HepG2 (cell line): ENCODE measurements around the gene PARN. TPM values are rescaled to one million over a fixed set of nuclear protein-coding genes. Genes with fewer than 3 reads are reported as not detected.

Experiments
- ATAC-seq: fragments of 200-7000 bp; cut with Tn5 transposase; 3 replicates; pipeline ENCODE4 v1.9.1; 2020; ENCODE audit warnings: mild to moderate bottlenecking, moderate library complexity
- BruUV-seq: library from RNA; stranded (reverse); fragments of 400-500 nt; replicated peaks from 2 replicates; lab custom pipeline; 2021; lab: Mats Ljungman, UMichigan
- CTCF ChIA-PET: fragments of 300-600 bp; formaldehyde crosslinking; extraction: SDS; loops from one replicate; lab custom pipeline; 2021; ENCODE audit warnings: low total read pairs, inconsistent platforms, low intra/inter-chr PET ratio; lab: Yijun Ruan, JAX
- POLR2A ChIA-PET: fragments of 350-600 bp; sonication (Branson Sonifier 250); formaldehyde crosslinking; loops from one replicate; lab custom pipeline; 2020; ENCODE audit warnings: antibody characterized with exemption, inconsistent platforms; lab: Yijun Ruan, JAX
- DNase-seq: peaks from one replicate; pipeline ENCODE4 v3.0.0-alpha.2; 2015; ENCODE audit warnings: low spot score
- FAIRE-seq: peaks from 3 replicates; lab custom pipeline; 2011; peaks lifted over from hg19 to GRCh38; lab: Jason Lieb, UNC
- H2AFZ ChIP-seq: one replicate; pipeline ENCODE4 v1.6.1; 2011; ENCODE audit warnings: low read length, inconsistent platforms
- H3K27ac ChIP-seq: fragments of 300-600 bp; 3 replicates; pipeline ENCODE4 v1.8.0; 2011; ENCODE audit warnings: mixed run types, mild to moderate bottlenecking, mixed read lengths, low read length, inconsistent platforms; ENCODE audit not compliant: insufficient read depth; ENCODE audit errors: extremely low read length
- H3K27me3 ChIP-seq, 2 experiments: fragments of 200-600 bp in 1 of 2; 2 replicates in 1 of 2; 3 replicates in 1 of 2; pipeline versions ENCODE4 v1.6.0 to v1.8.0; 2011; ENCODE audit warnings: low read length in 2 of 2, mild to moderate bottlenecking in 2 of 2, moderate library complexity in 2 of 2, inconsistent platforms in 1 of 2; ENCODE audit not compliant: insufficient read depth in 2 of 2, control insufficient read depth in 1 of 2
- H3K36me3 ChIP-seq, 2 experiments: fragments of 200-600 bp in 1 of 2; replicated peaks in 1 of 2; 2 replicates in 1 of 2; 3 replicates in 1 of 2; pipeline versions ENCODE4 v1.5.1 to v1.8.0; 2011; ENCODE audit warnings: low read length in 2 of 2, inconsistent platforms in 1 of 2; ENCODE audit not compliant: insufficient read depth in 2 of 2, control insufficient read depth in 1 of 2
- H3K4me1 ChIP-seq: 2 replicates; pipeline ENCODE4 v1.5.1; 2012; ENCODE audit warnings: low read length, inconsistent platforms; ENCODE audit not compliant: insufficient read depth
- H3K4me2 ChIP-seq: 2 replicates; pipeline ENCODE4 v1.6.0; 2011; ENCODE audit warnings: low read depth, low read length, inconsistent platforms
- H3K4me3 ChIP-seq, 3 experiments: fragments of 200-600 bp in 1 of 3; sonication (generic), shearing (Covaris generic) in 1 of 3; replicated peaks in 1 of 3; 2 replicates each; pipeline ENCODE4 v1.5.1; 2011 to 2016; ENCODE audit warnings: low read length in 3 of 3, inconsistent platforms in 2 of 3, low read depth in 2 of 3, mild to moderate bottlenecking in 2 of 3, control low read depth in 1 of 3, mixed read lengths in 1 of 3; ENCODE audit not compliant: insufficient read depth in 1 of 3
- H3K79me2 ChIP-seq: one replicate; pipeline ENCODE4 v1.6.1; 2011; ENCODE audit warnings: low read length, inconsistent platforms; ENCODE audit not compliant: insufficient read depth
- H3K9ac ChIP-seq: 2 replicates; pipeline ENCODE4 v1.6.0; 2011; ENCODE audit warnings: mild to moderate bottlenecking, low read depth, low read length, inconsistent platforms; ENCODE audit not compliant: insufficient read depth
- H3K9me3 ChIP-seq: 2 replicates; pipeline ENCODE4 v1.5.1; 2012; ENCODE audit warnings: mild to moderate bottlenecking, low read length
- H4K20me1 ChIP-seq: 2 replicates; pipeline ENCODE4 v1.6.0; 2011; ENCODE audit warnings: inconsistent platforms, mild to moderate bottlenecking, low read length, moderate library complexity; ENCODE audit not compliant: insufficient read depth
- ATF7 ChIP-seq, 2 experiments: fragments of 450-650 bp in 1 of 2; sonication (generic) in 1 of 2; formaldehyde crosslinking in 1 of 2; IDR thresholded peaks; 2 replicates each; pipeline versions ENCODE4 v1.4.0 to v1.6.1; 2016 to 2020; ENCODE audit warnings: antibody characterized with exemption in 1 of 2, mild to moderate bottlenecking in 1 of 2, missing genetic modification reagents in 1 of 2
- CREB1 ChIP-seq, 2 experiments: fragments of 450-650 bp in 1 of 2; IDR thresholded peaks; 2 replicates each; pipeline ENCODE4 v1.6.1; 2016 to 2017; ENCODE audit warnings: control low read depth in 1 of 2, mild to moderate bottlenecking in 1 of 2, missing compliant biosample characterization in 1 of 2, missing genetic modification characterization in 1 of 2
- IRX3 ChIP-seq: sonication (generic); formaldehyde crosslinking; IDR thresholded peaks from 2 replicates; pipeline ENCODE4 v1.8.1; 2023; ENCODE audit warnings: mild to moderate bottlenecking, low read depth, missing genetic modification reagents, borderline replicate concordance
- KDM2A ChIP-seq: sonication (generic); formaldehyde crosslinking; IDR thresholded peaks from 2 replicates; pipeline ENCODE4 v1.4.0; 2020; ENCODE audit warnings: low read depth, missing genetic modification reagents, borderline replicate concordance
- YEATS4 ChIP-seq: sonication (generic); formaldehyde crosslinking; IDR thresholded peaks from 2 replicates; pipeline ENCODE4 v1.4.0; 2020; ENCODE audit warnings: missing genetic modification reagents, borderline replicate concordance
- ZNF180 ChIP-seq: sonication (generic); formaldehyde crosslinking; IDR thresholded peaks from 2 replicates; pipeline ENCODE4 v1.4.0; 2020; ENCODE audit warnings: low read depth, missing genetic modification reagents, borderline replicate concordance
- ZNF34 ChIP-seq: sonication (generic); formaldehyde crosslinking; IDR thresholded peaks from 2 replicates; pipeline ENCODE4 v1.4.0; 2020; ENCODE audit warnings: mild to moderate bottlenecking, missing genetic modification reagents, borderline replicate concordance
- ZNF501 ChIP-seq: sonication (generic); formaldehyde crosslinking; IDR thresholded peaks from 2 replicates; pipeline ENCODE4 v1.5.1; 2020; ENCODE audit warnings: mild to moderate bottlenecking, moderate library complexity, missing genetic modification reagents
- ZNF564 ChIP-seq: sonication (generic); formaldehyde crosslinking; IDR thresholded peaks from 2 replicates; pipeline ENCODE4 v1.8.1; 2023; ENCODE audit warnings: mild to moderate bottlenecking, missing genetic modification reagents
- ZNF75D ChIP-seq: sonication (generic); formaldehyde crosslinking; IDR thresholded peaks from 2 replicates; pipeline ENCODE4 v1.8.1; 2023; ENCODE audit warnings: missing genetic modification reagents, mild to moderate bottlenecking, borderline replicate concordance
- whole genome bisulfite sequencing: methylation state at CpG from one replicate; pipeline ENCODE4 v1.1.6; 2017; ENCODE audit warnings: low lambda C conversion rate; 5-methylcytosine and 5-hydroxymethylcytosine counted together
- in situ Hi-C: cut with HindIII; loops from 2 replicates; pipeline ENCODE4 v1.10.0; 2017; ENCODE audit warnings: low pct_unique_long_range_greater_than_20kb; ENCODE audit not compliant: extremely low pct_ligation_motif_present
- intact Hi-C: fragments of 100-400 bp; cut with micrococcal nuclease; formaldehyde crosslinking; loops from one replicate; pipeline ENCODE4 v1.10.0; 2022; ENCODE audit not compliant: unreplicated experiment
- polyA plus RNA-seq, 8 experiments: library from polyadenylated mRNA; depleted of rRNA in 3 of 8; stranded (reverse) in 7 of 8; unstranded in 1 of 8; fragments of >200 nt; fragmentation: Illumina TruSeq in 4 of 8; extraction: Trizol in 4 of 8; gene quantifications; 2 replicates each; pipeline versions ENCODE4 v1.2.1 to v1.2.3, GENCODE V29; 2011 to 2016; ENCODE audit warnings: low read depth in 4 of 8, missing spikeins in 1 of 8, mixed read lengths in 1 of 8; ENCODE audit not compliant: insufficient read depth in 1 of 8
- total RNA-seq, 5 experiments: library from RNA; depleted of rRNA; stranded (reverse); fragments of >200 nt; fragmentation: Illumina TruSeq; extraction: Trizol; gene quantifications; 2 replicates each; pipeline ENCODE4 v1.2.3, GENCODE V29; 2016; ENCODE audit warnings: low read depth in 1 of 5
- TF ChIP-seq, protein P1 (sequence below): sonication (generic); formaldehyde crosslinking; IDR thresholded peaks from 2 replicates; pipeline ENCODE4 v1.4.0; 2020; ENCODE audit warnings: missing genetic modification reagents
- TF ChIP-seq, protein P2 (sequence below): sonication (generic); formaldehyde crosslinking; IDR thresholded peaks from 2 replicates; pipeline ENCODE4 v1.5.0; 2020; ENCODE audit warnings: mild to moderate bottlenecking, missing genetic modification reagents, borderline replicate concordance

The PARN gene
- total and polyA plus RNA-seq, 2 of the 13 experiments (the other 11 are each of a cell fraction or from before 2014, with no cell fraction given) = 13.3 to 47.6 TPM

DNA sequence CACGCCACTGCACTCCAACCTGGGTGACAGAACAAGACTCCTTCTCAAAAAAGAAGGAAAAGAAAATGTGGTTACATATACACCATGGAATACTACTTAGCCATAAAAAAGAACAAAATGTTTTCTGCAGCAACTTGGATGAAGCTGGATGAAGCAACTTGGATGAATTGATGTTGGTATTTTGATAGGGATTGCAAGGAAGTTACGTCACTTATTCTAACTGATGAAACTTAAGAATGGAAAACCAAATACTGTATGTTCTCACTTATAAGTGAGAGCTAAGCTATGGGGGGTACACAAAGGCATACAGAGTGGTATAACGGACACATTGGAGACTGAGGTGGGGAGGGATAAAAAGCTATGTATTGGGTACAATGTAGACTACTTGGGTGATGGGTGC, 46.6 kb upstream of the PARN start:
- H3K79me2 ChIP-seq = no peaks in the 10 kb centered on the region

DNA sequence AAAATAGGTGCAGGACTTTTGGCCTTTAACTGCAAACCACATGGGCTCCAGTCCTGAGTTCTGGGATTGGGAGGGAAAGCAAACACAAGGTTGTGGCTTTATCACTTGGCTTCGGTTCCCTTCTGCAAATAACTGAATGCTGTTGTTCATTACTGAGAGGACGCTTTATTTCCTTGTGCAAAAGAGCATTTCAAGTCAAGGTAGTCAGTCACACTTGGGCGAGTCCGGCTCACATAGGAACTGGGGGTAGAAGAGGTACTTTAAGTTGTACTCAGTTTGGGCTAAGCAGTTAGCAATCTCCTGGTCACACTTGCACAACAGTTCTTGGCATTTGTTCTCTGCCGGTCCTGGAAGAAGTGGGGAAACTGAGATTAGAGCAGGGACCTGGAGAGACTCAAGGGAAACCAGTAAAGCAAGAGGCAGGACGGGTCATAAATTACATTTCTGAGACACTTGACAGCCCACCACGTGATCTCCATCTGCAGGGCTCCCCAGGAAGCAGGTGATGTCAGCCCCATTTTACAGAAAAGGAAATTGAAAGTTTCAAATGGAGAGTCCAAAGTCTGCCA, 42.4 kb upstream of the PARN start:
- WGBS = 7% methylated on average over 7 of the region's 7 CpGs
- DNase-seq (peak; percentile 16), FAIRE-seq (peak; percentile 76), ATAC-seq (peak; percentile 33)
- Histone ChIP-seq H3K79me2 (no peaks in the 10 kb centered on the region), H3K9me3 (no peaks in the 10 kb centered on the region), H3K36me3 (peaks cover 2 to 12% of the 10 kb centered on the region in 2 experiments; a peak in 4 of 5 replicates), H3K4me3 (no peak overlapping the region), H3K4me1 (peaks cover 13% of the 10 kb centered on the region), H3K27me3 (no peaks in the 10 kb centered on the region), H3K4me2 (peak overlapping the region; percentile 28), H2AFZ (no peak overlapping the region), H3K9ac (no peak overlapping the region), H4K20me1 (no peaks in the 10 kb centered on the region), H3K27ac (no peak overlapping the region)
- POLR2A ChIA-PET = no interaction called here
- no TSS peak for BruUV-seq
- in situ Hi-C loops = no loop called here
- intact Hi-C loops = no loop called here
- CTCF ChIA-PET = no interaction called here
- TF ChIP-seq ZNF180 (CRISPR knock-in tag) (peak; percentile 62; the same call in 1 of the 2 replicates), KDM2A (CRISPR knock-in tag) (0 out of 2 replicates have a peak, but pooled peaks have one; percentile 25), IRX3 (no peak), YEATS4 (CRISPR knock-in tag) (no peak), ZNF501 (CRISPR knock-in tag) (0 out of 2 replicates have a peak, but pooled peaks have one; percentile 38), ZNF75D (no peak), ZNF34 (CRISPR knock-in tag) (no peak)
- TF ChIP-seq, protein P1, sequence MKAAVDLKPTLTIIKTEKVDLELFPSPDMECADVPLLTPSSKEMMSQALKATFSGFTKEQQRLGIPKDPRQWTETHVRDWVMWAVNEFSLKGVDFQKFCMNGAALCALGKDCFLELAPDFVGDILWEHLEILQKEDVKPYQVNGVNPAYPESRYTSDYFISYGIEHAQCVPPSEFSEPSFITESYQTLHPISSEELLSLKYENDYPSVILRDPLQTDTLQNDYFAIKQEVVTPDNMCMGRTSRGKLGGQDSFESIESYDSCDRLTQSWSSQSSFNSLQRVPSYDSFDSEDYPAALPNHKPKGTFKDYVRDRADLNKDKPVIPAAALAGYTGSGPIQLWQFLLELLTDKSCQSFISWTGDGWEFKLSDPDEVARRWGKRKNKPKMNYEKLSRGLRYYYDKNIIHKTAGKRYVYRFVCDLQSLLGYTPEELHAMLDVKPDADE (CRISPR knock-in tag) = 0 out of 2 replicates have a peak, but pooled peaks have one; percentile 23
- TF ChIP-seq, protein P2, sequence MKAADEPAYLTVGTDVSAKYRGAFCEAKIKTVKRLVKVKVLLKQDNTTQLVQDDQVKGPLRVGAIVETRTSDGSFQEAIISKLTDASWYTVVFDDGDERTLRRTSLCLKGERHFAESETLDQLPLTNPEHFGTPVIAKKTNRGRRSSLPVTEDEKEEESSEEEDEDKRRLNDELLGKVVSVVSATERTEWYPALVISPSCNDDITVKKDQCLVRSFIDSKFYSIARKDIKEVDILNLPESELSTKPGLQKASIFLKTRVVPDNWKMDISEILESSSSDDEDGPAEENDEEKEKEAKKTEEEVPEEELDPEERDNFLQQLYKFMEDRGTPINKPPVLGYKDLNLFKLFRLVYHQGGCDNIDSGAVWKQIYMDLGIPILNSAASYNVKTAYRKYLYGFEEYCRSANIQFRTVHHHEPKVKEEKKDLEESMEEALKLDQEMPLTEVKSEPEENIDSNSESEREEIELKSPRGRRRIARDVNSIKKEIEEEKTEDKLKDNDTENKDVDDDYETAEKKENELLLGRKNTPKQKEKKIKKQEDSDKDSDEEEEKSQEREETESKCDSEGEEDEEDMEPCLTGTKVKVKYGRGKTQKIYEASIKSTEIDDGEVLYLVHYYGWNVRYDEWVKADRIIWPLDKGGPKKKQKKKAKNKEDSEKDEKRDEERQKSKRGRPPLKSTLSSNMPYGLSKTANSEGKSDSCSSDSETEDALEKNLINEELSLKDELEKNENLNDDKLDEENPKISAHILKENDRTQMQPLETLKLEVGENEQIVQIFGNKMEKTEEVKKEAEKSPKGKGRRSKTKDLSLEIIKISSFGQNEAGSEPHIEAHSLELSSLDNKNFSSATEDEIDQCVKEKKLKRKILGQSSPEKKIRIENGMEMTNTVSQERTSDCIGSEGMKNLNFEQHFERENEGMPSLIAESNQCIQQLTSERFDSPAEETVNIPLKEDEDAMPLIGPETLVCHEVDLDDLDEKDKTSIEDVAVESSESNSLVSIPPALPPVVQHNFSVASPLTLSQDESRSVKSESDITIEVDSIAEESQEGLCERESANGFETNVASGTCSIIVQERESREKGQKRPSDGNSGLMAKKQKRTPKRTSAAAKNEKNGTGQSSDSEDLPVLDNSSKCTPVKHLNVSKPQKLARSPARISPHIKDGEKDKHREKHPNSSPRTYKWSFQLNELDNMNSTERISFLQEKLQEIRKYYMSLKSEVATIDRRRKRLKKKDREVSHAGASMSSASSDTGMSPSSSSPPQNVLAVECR (CRISPR knock-in tag) = no peak

More for the DNA sequence above, 46.6 kb upstream of the PARN start:
- CTCF ChIA-PET = no interaction called here
- no peak overlapping the region for H2AFZ ChIP-seq
- H4K20me1 ChIP-seq = no peaks in the 10 kb centered on the region
- H3K4me1 ChIP-seq = peaks cover 12% of the 10 kb centered on the region
- no peaks in the 10 kb centered on the region for H3K36me3 ChIP-seq
- POLR2A ChIA-PET = no interaction called here
- no peak overlapping the region for H3K9ac ChIP-seq
- no peak for DNase-seq
- intact Hi-C loops (no loop called here), in situ Hi-C loops (no loop called here)
- H3K4me3 ChIP-seq = no peak overlapping the region
- BruUV-seq = no TSS peak
- H3K9me3 ChIP-seq = no peaks in the 10 kb centered on the region
- 0 out of 5 replicates have a peak, but pooled peaks cover 0 to 4% of the 10 kb centered on the region in 2 experiments for H3K27me3 ChIP-seq
- WGBS = 34% methylated on average over 3 of the region's 3 CpGs
- no peak for ATAC-seq
- no peak overlapping the region for H3K27ac ChIP-seq
- H3K4me2 ChIP-seq = no peak overlapping the region
- FAIRE-seq = no peak
- TF ChIP-seq ATF7 (IDR thresholded peaks at IDR 0.05) (peak; percentile 90), ATF7 (CRISPR knock-in tag; IDR thresholded peaks at IDR 0.05) (no peak), CREB1 (IDR thresholded peaks at IDR 0.05) (peak; percentile 57), CREB1 (CRISPR knock-in tag; IDR thresholded peaks at IDR 0.05) (no peak), ZNF564 (CRISPR knock-in tag) (no peak)
